ENCODE results near the gene HPSE2.

DNA sequence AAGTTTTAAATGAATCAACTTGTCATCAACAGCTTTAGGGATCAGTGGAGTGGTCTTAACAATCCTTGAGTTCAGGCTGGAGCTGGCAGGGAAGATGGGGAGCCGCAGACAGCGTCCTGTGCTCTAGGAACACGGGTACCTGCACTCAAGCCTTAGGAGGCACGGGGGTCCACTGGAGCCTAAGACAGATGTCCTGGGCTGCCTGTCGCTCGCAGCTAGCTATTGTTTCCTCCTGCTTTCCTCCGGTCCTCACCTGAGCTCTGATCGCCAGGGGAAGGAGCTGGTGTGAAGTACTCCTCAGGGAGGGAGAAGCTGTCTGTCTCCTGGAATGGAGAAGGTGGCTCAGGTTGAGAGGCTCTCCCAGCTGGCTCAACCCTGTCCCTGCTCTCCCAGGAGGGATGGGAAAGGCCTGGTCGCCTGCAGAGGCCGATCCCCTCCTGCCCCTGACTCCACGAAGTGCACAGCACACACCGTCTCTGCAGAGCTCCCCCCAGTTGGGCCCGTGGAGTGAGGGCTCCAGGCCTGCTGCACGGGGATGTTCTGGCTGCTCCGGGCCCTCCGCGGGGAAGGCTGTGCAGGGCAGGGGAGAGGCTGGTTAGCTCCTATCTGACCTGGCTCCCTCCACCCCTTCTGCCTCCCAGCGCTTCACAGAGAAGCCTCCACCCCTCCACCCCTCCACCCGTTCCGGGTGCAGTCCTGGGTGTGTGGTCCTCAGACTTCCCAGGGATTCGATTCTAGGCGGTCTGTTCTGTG lies 806.2 kb downstream of the HPSE2 start:
- TF ChIP-seq, protein P1, sequence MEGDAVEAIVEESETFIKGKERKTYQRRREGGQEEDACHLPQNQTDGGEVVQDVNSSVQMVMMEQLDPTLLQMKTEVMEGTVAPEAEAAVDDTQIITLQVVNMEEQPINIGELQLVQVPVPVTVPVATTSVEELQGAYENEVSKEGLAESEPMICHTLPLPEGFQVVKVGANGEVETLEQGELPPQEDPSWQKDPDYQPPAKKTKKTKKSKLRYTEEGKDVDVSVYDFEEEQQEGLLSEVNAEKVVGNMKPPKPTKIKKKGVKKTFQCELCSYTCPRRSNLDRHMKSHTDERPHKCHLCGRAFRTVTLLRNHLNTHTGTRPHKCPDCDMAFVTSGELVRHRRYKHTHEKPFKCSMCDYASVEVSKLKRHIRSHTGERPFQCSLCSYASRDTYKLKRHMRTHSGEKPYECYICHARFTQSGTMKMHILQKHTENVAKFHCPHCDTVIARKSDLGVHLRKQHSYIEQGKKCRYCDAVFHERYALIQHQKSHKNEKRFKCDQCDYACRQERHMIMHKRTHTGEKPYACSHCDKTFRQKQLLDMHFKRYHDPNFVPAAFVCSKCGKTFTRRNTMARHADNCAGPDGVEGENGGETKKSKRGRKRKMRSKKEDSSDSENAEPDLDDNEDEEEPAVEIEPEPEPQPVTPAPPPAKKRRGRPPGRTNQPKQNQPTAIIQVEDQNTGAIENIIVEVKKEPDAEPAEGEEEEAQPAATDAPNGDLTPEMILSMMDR (IDR thresholded peaks at IDR 0.05 in 4 of 5, conservative IDR thresholded peaks at IDR 0.05 in 1 of 5), result no peak
- no peak for TF ChIP-seq POLR2A (IDR thresholded peaks at IDR 0.05)

All from gastrocnemius medialis (tissue), 4 donors.